GM19351 (cell line): ENCODE data around the gene CYP19A1.

Source experiments
- ATAC-seq: cut with Tn5 transposase; IDR thresholded peaks from one replicate; pipeline ENCODE4 v1.9.1; 2021; ENCODE audit warnings: mild to moderate bottlenecking, moderate library complexity; ENCODE audit not compliant: unreplicated experiment

Gene CYP19A1

DNA sequence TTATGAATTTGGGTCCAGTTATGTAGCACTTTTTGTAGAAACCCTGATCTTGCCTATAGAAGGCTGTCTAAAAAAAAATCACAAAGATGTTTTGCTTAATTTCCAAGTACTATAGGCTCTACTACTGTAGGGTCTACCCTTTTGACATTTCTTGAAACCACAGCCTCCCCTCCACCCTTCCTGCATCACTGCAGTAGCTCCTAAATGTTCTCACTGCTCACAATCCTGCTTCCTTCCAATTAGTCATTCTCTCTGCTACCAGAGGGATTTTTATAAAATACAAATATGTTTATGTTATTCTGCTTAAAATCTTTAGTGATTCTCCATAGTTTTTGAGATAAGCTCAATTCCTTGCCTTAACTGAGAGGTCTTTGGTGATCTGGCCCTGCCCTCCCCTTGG lies 114.0 kb downstream of the CYP19A1 start:
- ATAC-seq = no peak

DNA sequence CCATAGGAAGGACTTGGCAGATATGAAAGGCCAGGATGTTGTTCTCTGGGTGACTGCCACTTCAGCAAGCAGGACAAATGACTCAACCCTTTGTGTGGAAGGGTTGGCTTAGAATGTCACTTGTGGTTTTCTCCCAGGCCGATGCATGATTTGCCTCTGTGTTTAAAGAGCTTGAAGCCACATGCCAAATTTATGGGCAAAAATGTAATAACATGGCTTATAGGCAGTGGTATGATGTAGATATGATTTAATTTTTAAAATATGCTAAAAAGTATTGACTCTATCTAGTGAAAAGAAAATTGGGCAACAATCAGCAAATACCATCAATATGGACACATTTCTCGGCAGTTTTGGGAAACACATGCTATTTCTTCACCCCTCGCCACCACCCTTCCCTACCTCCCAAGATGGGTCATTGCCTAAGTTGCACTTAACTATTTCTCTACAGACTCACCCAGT lies 114.6 kb downstream of the CYP19A1 start:
- no peak for ATAC-seq

DNA sequence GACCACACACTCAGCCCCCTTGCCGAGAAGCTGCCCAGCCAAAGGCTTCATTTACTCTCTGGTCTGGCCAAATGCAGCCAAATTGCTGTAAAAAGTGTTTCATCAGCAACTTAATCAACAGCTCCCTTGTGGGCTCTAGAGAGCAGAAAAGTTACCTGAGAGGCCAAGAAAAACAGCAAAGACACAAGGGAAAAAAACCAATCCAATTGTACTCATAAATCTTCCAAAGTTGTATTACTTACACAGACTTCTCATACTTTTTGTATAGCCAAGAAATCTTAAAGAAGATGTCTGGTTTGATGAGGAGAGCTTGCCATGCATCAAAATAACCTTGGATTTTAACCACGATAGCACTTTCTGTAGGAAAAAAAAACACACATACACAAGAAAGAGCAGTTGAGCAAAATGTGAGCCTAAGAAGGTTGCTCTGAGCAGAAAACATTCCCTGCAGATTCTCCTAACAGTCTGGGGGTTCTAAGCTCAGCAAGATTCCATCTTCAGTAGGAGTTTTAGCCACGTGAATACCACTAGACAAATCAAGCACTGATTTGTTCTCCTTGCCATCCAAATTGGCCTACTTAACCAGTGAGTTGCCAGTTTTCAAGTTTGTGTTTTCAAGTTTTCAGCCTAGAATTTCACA lies 120.0 kb downstream of the CYP19A1 start:
- no peak for ATAC-seq

DNA sequence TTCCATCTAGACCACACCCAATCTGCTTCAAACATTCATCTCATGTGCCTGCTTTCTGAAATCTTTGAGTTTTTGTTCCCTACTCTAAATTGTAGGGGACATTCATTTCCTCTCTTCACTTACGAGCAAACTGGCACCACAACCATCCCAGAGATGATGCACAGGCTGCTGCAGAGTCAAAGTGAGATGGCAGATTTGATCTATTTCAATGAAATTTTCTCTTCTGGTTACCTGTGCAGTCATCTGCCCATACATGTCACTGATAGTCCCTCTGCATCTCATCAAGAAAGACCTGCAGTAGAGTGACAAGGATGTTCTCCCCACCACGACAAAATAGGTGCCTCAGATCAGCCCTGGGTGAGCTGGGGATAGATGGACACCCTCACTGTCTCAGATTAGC lies 125.5 kb downstream of the CYP19A1 start:
- ATAC-seq = no peak

DNA sequence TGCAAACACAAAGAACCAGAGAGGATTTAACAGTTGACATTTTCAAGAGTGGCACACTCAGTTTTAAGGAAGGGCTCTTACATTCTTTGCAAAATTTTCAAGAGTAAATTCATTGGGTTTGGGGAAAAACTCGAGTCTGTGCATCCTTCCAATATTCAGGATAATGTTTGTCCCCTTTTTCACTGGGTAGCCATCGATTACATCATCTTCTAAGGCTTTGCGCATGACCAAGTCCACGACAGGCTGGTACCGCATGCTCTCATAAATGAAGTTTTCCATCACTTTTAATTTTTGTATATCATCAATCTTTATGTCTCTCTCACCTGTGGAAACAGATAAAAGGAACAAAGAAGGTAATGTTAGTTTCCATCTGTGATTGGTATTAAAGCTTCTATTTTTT lies 126.2 kb downstream of the CYP19A1 start:
- ATAC-seq = no peak

DNA sequence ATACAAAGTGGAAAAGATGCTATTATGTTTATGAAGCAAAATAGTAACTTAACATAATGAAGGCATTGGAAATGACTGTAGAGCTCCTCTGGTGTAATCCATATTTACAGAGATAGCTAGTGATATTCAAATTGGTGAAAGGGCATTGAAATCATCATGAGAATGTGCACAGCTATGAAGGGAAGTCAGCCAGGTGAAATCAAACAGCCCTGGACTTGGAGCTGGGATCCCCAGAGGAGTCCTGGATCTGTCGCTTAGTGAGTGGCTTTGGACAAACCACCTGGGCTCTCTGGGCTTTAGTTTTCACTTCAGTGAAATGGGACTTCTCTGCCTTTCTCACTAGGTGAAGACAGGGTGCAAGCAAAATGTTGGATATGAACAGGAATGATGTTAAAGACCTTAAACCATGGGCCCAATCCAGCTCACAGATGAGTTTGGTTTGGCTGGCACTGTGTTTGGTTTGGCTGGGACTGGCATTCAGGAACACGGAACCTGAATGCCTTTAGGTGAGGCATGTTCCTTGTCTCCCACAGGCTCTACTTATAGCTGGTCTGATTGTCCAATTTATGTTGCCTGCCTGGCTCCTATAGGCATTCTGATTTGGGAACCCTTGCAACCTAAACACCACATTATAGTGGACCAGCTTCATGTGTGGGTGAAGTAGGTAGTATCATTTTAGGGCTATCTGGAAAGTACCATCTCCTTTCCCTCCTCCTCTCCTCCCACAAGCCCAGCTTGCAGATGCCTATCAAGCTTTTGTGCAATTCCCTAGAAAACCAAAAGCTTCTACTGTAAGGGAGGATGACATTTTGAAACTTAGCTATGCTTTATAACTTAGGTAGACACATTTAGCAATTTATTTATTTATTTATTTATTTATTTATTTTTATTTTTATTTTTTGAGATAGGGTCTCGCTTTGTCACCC lies 133.1 kb downstream of the CYP19A1 start:
- no peak for ATAC-seq

DNA sequence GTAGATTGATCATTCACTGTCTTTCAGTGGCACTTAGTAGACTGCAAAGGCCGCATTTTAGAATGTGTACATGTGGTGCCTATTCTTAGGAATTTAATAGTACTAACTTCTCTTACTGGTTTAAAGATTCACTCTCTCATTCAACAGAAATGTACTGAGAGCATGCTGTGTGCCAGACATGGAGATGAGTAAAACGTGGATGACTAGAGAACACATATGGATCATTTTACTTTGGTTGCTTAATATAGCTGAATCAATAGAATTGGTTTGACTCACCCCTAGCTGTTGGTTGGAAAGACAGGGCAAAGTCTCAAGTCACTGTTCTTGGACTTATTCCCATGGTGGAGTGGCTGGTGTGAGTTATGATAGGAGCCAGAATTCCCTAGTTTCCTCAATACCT lies 134.6 kb downstream of the CYP19A1 start:
- no peak for ATAC-seq

DNA sequence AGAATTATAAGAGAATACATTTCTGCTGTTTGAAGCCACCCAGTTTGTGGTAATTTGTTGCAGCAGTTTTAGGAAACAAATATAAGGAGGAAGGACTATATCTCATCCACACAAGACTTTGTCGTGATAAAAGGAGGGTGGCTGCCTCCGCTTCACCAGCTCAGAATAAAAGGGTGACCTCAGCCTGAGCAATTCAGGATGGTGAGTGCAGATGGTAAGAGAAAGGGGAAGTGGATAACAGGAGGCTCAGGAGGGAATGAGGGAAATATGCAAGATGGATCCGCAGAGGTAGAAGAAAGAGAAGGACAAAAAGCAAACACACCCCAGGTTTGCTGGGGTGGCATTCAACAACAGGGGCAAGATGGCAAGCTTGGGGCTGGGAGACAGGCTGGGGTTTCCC lies 135.6 kb downstream of the CYP19A1 start:
- no peak for ATAC-seq

DNA sequence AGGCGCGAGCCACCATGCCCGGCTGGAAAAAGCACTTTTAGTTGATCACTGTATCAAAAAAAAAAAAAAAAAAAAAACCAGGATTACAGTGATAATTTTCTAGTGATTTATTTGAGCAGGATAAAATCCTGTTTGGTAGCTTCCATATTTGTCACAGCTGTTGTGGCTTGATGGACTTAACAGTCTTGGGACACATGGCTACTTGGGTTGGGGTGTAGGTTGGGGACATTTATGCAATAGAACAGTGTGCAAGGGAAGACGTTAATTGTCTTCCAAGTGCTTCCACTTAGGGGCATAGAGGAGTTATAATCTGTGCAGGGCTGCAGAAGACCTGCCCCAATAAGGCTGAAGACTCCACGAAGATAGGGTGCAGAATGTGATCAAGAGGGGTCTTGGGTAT lies 136.8 kb downstream of the CYP19A1 start:
- no peak for ATAC-seq

DNA sequence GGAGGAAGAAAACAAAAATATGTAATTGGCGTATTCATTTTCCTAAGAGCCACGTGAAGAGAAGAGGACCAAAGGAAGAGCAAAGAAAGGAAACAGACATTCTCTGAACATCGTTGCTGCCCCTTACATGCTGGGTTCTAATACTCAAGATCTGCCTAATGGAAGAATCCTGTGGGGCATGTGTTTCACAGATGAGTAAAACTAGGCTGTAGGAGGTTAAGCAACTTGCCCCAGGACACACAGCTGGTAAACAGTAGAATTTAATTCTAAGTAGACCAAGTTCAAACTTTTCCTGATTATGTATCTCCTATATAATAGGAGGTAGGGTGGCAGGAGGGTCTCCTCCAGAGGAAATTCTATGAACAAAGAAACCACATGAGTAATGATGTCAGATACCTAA lies 137.6 kb downstream of the CYP19A1 start:
- ATAC-seq = no peak

DNA sequence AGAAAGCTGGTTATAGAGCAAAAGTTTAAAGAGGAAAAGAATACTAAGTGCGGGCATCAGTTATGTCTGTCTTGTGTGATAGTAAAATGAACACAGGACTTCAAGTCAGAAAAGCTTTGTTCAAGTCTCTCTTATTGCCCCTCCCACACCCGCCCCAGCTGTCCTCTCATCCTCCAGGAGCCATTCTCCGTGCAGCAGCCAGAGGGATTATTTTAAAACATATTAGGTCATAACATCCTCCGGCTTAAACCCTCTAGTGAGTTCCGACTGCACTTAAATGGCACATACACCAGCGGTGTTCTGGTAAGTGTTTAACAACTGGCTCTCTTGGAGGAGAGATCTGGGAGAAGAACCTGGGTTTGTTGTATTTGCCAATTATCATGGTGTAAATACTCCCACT lies 138.9 kb downstream of the CYP19A1 start:
- ATAC-seq = no peak

DNA sequence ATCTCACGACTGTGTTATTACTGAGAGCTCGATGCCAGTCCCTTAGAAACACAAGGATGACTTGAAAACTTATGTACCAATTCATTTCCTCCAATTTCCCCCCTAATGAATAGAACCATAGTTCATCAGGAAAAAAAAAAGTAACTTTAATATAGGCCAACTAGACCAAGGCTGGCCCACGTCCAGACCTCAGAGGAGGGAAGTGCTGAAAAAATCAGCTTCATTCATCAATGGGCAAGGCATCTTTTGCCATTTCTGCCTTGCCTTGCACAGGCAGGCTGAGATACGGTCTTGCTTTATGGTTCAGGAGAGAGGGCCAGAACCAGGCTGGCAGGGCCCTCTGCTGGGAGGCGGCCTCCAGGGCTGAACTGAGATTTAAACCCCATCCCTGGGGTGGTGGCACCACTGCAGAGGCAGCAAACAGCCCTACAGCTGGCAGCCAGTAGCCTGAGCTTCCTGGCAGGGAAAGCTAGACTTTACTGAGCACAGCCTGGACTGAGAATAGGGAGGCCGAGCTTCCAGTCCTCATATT lies 139.6 kb downstream of the CYP19A1 start:
- ATAC-seq = no peak

DNA sequence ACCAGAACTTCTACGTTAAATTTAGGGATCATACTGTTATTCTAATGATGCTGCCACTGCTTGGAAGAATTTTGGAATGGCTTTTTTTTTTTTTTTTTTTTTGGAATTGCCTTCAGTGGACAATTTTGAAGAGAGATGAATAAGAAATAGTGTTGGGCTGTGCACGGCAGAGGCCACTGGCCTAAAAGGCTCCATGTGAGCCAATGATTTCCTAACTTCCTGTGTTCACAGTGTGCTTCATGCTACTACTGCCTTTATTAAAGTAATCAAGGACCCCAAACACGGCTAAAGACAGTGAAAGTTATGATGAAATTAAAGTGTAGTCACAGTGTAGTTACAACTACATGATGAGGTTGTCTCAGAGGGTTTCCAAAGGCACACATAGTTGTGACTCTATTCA lies 142.9 kb downstream of the CYP19A1 start:
- no peak for ATAC-seq

DNA sequence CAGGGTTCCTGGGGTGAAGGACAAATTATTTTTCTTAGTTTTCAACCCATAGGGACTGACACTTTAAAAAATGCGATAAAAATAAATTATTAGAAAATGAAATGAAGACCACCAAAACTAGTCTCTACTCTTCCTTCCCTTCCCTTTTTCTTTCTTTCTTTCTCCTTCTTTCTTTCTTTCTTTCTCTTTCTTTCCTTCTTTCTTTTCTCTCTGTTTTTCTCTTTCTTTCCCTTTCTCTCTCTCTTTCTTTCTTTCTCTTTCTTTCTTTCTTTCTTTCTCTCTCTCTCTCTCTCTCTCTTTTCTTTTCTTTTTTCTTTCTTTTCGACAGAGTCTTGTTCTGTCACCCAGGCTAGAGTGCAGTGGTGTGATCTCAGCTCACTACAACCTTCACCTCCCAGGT lies 144.4 kb downstream of the CYP19A1 start:
- no peak for ATAC-seq

DNA sequence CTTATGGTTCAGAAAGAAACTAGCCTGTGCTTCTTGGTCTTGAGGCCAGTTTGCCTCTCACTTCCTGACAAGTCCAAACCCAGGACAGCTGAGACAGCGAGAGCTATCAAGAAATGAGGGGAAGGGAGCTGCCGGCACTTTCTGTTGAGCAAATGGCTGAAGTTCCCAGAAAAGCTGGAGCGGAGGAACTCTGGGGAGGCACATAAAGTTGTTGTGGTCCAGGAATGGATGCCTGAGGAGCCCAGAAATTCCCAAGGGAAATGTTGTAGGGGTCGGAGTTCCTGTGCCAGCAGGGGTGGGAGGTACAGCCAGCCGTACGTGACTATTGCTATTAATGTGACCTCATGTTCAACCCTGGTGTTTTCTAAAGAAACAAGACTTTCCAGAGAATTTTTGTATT lies 144.9 kb downstream of the CYP19A1 start:
- no peak for ATAC-seq

DNA sequence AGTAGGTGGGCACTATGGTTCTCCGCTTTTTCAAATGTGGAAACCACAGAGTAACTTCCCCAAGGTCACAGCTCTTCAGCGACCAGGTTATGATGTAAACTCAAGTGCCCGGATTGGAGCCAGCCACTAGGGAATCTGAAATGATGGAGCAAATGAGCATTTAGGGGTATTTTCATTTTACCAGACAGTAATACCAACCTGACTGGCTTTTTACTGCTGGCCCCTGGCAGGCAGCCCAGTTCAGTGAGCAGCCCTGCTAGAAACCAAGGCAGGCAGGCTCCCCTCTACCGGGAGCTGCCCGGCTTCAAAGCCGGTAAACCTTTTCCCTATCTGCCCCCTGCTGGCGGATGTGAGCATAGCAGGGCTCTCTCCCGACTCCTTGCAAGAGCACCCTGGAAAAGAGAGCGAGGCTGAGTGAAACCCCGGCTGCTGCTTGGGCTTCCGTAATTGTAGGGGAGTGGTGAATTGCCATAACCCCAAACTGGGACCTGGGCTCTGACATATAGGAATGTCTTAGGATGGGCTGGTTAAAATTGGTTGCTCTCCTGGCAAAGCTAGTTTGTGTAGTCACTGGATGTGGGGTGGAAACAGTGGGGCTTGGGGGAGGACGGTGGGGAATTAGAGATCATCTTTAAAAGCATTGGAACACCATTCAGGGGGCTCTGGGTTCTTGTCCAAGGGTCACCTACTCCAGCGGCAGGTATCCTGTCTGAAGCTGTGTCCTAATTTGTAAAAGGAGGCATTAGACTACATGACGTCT lies 145.7 kb downstream of the CYP19A1 start:
- ATAC-seq = no peak

DNA sequence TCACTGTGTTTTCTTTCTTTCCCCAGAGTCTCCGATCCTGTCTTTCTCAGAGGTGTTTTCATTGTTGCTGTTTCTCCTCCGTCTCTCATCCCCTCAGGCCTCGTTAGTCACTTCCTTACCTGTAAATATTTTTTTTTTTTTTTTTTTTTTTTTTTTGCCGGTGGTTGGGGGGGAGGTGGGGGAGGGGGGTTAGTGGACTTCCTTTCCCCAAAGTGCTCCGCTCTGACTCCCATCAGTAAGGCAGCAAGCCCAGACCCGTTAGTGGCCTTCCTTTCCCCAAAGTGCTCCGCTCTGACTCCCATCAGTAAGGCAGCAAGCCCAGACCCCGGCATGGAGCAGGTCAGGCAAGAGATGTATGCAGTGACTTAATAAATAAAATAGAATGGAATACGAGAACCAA lies 146.6 kb downstream of the CYP19A1 start:
- no peak for ATAC-seq

DNA sequence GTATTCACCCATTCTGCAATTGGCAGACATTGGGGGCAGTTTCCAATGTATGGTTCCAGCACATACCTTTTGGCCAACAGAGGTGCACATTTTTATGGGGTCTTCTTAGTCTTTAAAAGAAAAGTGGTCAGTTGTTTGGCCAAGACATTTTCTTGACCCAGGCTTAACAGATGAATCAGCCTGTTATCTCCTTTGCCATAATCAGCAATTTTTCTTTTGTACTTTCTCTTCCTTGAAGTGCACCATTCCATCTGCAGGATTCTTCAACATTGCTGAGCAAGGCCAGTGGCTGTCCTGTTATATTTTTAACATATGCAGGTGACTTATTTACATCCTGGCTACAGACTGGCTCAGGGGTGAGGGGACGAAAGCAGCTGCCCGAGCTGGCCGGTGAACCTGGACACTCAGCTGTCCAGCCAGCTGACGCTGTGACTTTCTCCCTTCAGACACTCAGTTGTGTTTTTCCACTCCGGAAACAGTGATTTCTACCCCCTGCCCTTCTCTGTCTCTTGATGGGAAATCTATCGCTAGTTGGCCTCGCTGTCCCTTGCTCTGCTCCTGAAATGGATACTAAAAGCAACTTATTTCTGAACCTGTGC lies 147.2 kb downstream of the CYP19A1 start:
- no peak for ATAC-seq

DNA sequence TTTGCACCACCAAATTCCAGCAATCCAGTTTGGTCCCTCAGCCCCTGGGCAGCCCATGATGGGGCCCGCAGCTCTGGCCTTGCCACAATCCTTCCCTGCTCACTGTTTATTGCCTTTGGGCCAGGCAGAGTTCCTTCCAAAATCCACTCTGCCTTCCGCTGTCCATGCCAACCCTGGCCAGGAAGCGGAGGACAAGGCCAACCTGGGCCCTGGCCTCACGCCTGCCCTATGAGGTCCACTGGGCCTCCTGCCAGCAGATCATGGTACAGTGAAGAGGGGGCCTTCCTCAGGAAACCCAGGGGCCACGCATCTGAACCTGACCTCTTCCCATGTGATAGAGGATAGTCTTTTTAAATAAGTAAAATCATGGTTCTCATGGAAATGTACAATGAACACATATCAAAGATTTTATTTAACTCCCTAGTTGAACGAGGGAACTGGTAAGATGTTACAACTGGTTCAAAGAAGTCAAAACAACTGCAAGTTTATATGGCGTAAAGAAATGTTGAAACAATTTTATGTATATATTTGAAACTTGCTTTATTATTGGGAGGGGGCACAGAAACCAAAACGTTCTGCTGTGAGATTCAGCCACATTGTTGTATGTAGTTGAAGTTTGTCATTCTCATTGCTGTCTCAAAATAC lies 147.8 kb downstream of the CYP19A1 start:
- no peak for ATAC-seq

DNA sequence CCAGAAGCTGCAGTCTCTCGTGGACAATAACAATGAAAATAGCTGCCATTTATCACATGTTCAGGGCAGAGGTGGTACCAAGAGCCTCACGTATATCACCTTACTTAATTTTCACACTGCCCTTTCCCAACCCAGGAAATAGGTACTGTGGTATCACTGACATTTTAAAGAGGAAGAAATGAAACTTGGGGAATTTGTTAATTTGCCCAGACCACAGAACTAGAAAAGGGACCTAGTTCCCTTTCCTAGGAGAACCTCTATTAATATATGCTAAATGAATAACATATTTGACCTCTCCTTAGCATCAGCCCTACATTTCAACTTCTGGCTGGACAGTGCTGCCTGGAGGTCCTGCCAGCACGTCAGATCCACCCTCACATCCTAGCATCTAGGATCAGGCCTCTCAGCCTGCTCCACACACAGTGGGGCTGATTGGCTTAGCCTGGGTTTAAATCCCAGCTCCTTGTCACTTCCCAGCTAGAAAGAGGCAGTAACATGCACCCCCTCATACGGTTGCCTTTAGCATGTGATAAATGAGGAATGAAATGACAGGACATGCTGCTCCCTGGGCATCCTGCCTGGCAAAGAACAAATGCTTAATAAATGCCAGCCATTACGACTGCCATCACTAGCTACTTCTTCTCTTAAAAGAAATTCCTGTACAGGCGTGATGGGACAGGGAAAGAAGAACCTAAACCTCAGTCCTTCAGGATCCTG lies 148.6 kb downstream of the CYP19A1 start:
- no peak for ATAC-seq
